ENCODE measurements around the gene JPH2.

DNA sequence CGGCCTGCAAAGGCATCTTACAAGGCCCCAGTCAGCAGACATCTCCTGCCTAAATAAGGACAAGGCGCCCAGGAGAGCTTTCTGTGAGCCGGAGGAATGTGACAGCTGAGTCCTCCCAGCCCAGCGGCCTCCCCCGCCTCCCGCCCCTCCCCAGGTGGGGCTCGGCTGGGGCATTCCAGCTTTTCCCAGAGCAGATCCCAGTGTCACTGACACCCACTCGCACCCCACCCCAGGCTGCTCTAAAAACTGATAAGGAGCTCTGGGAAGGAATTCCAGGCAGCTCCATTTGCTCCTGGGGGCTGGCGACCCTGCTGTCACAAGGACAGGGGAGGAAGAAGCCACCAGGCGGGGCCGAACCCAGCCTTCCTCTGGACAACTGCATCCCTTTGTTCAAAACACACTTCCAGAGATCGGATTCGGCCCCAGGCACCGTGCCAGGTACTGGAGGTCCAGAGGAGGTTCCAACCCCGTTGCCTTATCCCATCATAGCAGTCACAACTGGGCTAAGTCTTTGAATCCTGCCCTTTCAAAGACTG is 49.7 kb downstream of the JPH2 start:
- no peak for TF ChIP-seq POLR2AphosphoS5 (IDR thresholded peaks at IDR 0.05; ENCODE audit: low read depth)
- TF ChIP-seq, protein P1, sequence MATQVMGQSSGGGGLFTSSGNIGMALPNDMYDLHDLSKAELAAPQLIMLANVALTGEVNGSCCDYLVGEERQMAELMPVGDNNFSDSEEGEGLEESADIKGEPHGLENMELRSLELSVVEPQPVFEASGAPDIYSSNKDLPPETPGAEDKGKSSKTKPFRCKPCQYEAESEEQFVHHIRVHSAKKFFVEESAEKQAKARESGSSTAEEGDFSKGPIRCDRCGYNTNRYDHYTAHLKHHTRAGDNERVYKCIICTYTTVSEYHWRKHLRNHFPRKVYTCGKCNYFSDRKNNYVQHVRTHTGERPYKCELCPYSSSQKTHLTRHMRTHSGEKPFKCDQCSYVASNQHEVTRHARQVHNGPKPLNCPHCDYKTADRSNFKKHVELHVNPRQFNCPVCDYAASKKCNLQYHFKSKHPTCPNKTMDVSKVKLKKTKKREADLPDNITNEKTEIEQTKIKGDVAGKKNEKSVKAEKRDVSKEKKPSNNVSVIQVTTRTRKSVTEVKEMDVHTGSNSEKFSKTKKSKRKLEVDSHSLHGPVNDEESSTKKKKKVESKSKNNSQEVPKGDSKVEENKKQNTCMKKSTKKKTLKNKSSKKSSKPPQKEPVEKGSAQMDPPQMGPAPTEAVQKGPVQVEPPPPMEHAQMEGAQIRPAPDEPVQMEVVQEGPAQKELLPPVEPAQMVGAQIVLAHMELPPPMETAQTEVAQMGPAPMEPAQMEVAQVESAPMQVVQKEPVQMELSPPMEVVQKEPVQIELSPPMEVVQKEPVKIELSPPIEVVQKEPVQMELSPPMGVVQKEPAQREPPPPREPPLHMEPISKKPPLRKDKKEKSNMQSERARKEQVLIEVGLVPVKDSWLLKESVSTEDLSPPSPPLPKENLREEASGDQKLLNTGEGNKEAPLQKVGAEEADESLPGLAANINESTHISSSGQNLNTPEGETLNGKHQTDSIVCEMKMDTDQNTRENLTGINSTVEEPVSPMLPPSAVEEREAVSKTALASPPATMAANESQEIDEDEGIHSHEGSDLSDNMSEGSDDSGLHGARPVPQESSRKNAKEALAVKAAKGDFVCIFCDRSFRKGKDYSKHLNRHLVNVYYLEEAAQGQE (IDR thresholded peaks at IDR 0.05; ENCODE audit: insufficient replicate concordance, low read depth), result no peak
- TF ChIP-seq, protein P2, sequence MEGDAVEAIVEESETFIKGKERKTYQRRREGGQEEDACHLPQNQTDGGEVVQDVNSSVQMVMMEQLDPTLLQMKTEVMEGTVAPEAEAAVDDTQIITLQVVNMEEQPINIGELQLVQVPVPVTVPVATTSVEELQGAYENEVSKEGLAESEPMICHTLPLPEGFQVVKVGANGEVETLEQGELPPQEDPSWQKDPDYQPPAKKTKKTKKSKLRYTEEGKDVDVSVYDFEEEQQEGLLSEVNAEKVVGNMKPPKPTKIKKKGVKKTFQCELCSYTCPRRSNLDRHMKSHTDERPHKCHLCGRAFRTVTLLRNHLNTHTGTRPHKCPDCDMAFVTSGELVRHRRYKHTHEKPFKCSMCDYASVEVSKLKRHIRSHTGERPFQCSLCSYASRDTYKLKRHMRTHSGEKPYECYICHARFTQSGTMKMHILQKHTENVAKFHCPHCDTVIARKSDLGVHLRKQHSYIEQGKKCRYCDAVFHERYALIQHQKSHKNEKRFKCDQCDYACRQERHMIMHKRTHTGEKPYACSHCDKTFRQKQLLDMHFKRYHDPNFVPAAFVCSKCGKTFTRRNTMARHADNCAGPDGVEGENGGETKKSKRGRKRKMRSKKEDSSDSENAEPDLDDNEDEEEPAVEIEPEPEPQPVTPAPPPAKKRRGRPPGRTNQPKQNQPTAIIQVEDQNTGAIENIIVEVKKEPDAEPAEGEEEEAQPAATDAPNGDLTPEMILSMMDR (IDR thresholded peaks at IDR 0.05; ENCODE audit: insufficient read depth, low read length), result no peak

All from HL-60 (cell line).